Esophagus mucosa (tissue), 1 donor: Measurements from ENCODE around the gene AKAP12. TPM values are rescaled to one million over a fixed set of nuclear protein-coding genes. Genes with fewer than 3 reads are reported as not detected.

ENCODE experiments used
- ATAC-seq: fragments of 200-7000 bp; cut with Tn5 transposase; one replicate; pipeline ENCODE4 v1.9.1; 2020
- total RNA-seq: library from RNA; stranded (reverse); gene quantifications from one replicate; pipeline ENCODE4 v1.2.4, GENCODE V29; 2023
- donor health status: DM: yes; HTN: yes; CAD: no.

The AKAP12 gene
- total RNA-seq = 1.8 TPM

- ATAC-seq = peak; percentile 23
Observed at GRCh38 chr6:151239603-151240035, at the start of gene AKAP12. AKAP12 (plus strand) TSS chr6:151239967; CDS start chr6:151240563, 596 bp downstream.

- no peak for ATAC-seq
Observed at GRCh38 chr6:151191527-151191926, 48.2 kb upstream of the AKAP12 start.

- ATAC-seq = no peak
Observed at GRCh38 chr6:151196555-151196954, 43.2 kb upstream of the AKAP12 start.

GRCh38 chr6:151197556-151197955, 42.2 kb upstream of the AKAP12 start:
- ATAC-seq = no peak

GRCh38 chr6:151199991-151200390, 39.8 kb upstream of the AKAP12 start:
- no peak for ATAC-seq

- ATAC-seq = no peak
Observed at GRCh38 chr6:151205721-151206600, 33.8 kb upstream of the AKAP12 start.

- no peak for ATAC-seq
Observed at GRCh38 chr6:151207674-151208073, 32.1 kb upstream of the AKAP12 start.

GRCh38 chr6:151209071-151209831, 30.5 kb upstream of the AKAP12 start:
- ATAC-seq = peak; percentile 67

GRCh38 chr6:151211075-151211474, 28.7 kb upstream of the AKAP12 start:
- ATAC-seq = no peak

GRCh38 chr6:151213352-151213751, 26.4 kb upstream of the AKAP12 start:
- no peak for ATAC-seq

- ATAC-seq = no peak
Observed at GRCh38 chr6:151215999-151216398, 23.8 kb upstream of the AKAP12 start.

GRCh38 chr6:151216804-151217203, 23.0 kb upstream of the AKAP12 start:
- no peak for ATAC-seq

- ATAC-seq = no peak
Observed at GRCh38 chr6:151219192-151219591, 20.6 kb upstream of the AKAP12 start.

- ATAC-seq = no peak
Observed at GRCh38 chr6:151224076-151224475, 15.7 kb upstream of the AKAP12 start.

GRCh38 chr6:151225919-151226318, 13.8 kb upstream of the AKAP12 start:
- no peak for ATAC-seq

GRCh38 chr6:151228788-151229400, 10.9 kb upstream of the AKAP12 start:
- ATAC-seq = no peak

- no peak for ATAC-seq
Observed at GRCh38 chr6:151229401-151230276, 10.1 kb upstream of the AKAP12 start.

GRCh38 chr6:151230277-151230577, 9.5 kb upstream of the AKAP12 start:
- ATAC-seq = no peak

GRCh38 chr6:151232899-151233298, 6.9 kb upstream of the AKAP12 start:
- ATAC-seq = no peak

GRCh38 chr6:151233731-151234130, 6.0 kb upstream of the AKAP12 start:
- ATAC-seq = no peak

- no peak for ATAC-seq
Observed at GRCh38 chr6:151236668-151237401, 2.9 kb upstream of the AKAP12 start.
